Effector memory CD4-positive, alpha-beta T cell (primary cell): ENCODE data around the gene CCDC85A.

Source experiments
- DNase-seq, 3 donors: peaks; one replicate each; pipeline ENCODE4 v3.0.0-alpha.2; 2020
- H3K27ac ChIP-seq: 2 replicates; pipeline ENCODE4 v1.7.0; 2013; ENCODE audit warnings: mild to moderate bottlenecking, low read length, moderate library complexity; ENCODE audit not compliant: insufficient read depth, poor library complexity, severe bottlenecking
- H3K27me3 ChIP-seq: replicated peaks from 2 replicates; pipeline ENCODE4 v1.7.0; 2013; ENCODE audit warnings: mild to moderate bottlenecking, low read length; ENCODE audit not compliant: insufficient read depth, control insufficient read depth, poor library complexity, severe bottlenecking
- H3K36me3 ChIP-seq: 2 replicates; pipeline ENCODE4 v1.7.0; 2013; ENCODE audit warnings: mild to moderate bottlenecking, low read length, moderate library complexity; ENCODE audit not compliant: control insufficient read depth, insufficient read depth
- H3K4me1 ChIP-seq: 2 replicates; pipeline ENCODE4 v1.7.0; 2013; ENCODE audit warnings: low read length, mild to moderate bottlenecking; ENCODE audit not compliant: control insufficient read depth, insufficient read depth, poor library complexity, severe bottlenecking
- H3K4me3 ChIP-seq: 2 replicates; pipeline ENCODE4 v1.7.0; 2013; ENCODE audit warnings: low read length, low read depth, mild to moderate bottlenecking; ENCODE audit not compliant: insufficient read depth, poor library complexity, severe bottlenecking
- H3K9me3 ChIP-seq: 2 replicates; pipeline ENCODE4 v1.7.0; 2013; ENCODE audit warnings: mild to moderate bottlenecking, low read length, moderate library complexity; ENCODE audit not compliant: control insufficient read depth

CCDC85A gene

DNA sequence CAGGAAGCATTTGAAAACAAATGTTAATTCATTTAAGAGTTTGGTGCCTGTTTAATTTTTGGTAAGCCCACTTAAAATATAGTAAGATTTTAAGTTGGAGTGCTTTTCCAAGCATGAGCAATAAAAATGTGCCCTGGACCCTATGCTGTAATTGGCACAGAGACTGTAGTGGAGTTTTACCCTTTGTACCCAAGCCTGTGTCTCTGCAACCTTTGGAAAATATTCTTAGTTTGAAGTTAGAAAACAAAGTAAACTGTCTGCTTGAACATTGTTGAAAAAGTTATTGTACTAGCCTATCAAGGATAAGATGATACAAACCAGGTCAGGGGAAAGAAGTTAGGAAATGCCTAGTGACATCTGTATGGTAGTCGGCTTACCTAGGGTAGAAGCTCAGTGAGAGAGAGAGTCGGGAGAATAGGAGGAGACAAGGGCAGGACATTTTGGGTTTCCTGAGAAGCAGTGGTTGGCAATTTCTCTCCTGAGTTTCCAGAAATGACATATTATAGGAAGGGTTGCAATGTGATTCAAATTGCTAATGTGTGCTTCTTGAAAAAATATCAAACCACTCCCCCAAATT is 66.5 kb downstream of the CCDC85A start:
- no peaks in the 10 kb centered on the region for H3K9me3 ChIP-seq
- no peaks in the 10 kb centered on the region for H3K36me3 ChIP-seq
- no peaks in the 10 kb centered on the region for H3K27me3 ChIP-seq
- no peak overlapping the region for H3K4me3 ChIP-seq
- H3K27ac ChIP-seq, result no peak overlapping the region
- H3K4me1 ChIP-seq, result no peaks in the 10 kb centered on the region
- DNase-seq, result no peak

DNA sequence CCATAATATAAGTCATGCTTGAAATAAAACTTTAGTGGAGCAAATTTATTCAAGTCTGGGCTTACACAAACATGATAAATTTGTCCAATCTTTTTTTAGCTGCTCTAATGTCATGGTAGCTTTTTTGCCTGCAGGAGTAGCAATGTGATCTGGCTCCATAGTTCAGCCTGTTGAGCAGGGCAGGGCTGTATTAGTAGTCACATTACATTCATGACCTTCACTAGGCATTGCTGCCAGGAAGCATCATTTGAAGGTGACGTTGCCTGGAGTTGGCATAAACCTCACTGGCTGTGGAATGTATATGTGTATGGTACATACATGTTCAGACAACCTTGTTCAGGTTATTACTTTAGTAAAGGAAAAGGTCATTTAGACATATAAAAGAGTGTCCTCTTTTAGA is 76.6 kb downstream of the CCDC85A start:
- H3K27me3 ChIP-seq, result no peaks in the 10 kb centered on the region
- no peaks in the 10 kb centered on the region for H3K4me1 ChIP-seq
- DNase-seq, result no peak
- no peaks in the 10 kb centered on the region for H3K36me3 ChIP-seq
- H3K27ac ChIP-seq, result no peak overlapping the region
- H3K4me3 ChIP-seq, result no peak overlapping the region
- H3K9me3 ChIP-seq, result no peaks in the 10 kb centered on the region

DNA sequence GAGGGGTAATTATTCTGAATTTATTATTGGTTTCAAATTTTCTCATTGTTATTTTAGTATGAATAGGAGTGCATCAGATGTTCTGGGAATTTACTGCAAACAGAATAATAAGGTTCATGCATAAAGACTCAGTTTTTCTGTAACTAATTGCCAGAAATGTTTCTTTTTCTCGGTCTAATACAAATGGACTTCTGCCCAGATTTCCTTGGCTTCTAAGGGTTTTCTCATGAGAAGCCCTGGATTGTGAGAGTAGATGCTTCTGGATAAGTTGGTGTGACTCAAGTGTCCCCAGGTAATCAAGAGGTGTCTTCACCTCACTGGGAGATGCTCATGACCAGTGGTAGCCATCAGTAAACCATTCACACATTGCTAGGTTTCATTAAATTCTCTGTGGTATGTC is 78.5 kb downstream of the CCDC85A start:
- DNase-seq, result no peak
- Histone ChIP-seq H3K36me3 (no peaks in the 10 kb centered on the region), H3K9me3 (no peaks in the 10 kb centered on the region), H3K27me3 (no peaks in the 10 kb centered on the region), H3K4me1 (no peaks in the 10 kb centered on the region), H3K4me3 (no peak overlapping the region), H3K27ac (no peak overlapping the region)

DNA sequence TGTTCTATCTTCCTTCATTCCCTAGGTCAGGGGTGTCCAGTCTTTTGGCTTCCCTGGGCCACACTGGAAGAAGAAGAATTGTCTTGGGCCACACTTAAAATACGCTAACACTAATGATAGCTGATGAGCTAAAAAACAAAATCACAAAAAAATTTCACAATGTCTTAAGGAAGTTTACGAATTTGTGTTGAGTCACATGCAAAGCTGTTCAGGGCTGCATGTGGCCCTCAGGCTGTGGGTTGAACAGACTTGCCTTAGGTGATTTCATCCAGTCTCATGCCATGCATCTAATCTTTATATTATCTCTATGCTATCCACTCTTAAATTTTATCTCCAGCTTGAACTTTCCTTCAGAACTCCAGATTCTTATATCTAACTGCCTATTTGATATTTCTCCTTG is 80.1 kb downstream of the CCDC85A start:
- H3K27me3 ChIP-seq, result no peaks in the 10 kb centered on the region
- no peak overlapping the region for H3K4me3 ChIP-seq
- no peak for DNase-seq
- H3K9me3 ChIP-seq, result no peaks in the 10 kb centered on the region
- H3K4me1 ChIP-seq, result no peaks in the 10 kb centered on the region
- no peak overlapping the region for H3K27ac ChIP-seq
- H3K36me3 ChIP-seq, result no peaks in the 10 kb centered on the region

DNA sequence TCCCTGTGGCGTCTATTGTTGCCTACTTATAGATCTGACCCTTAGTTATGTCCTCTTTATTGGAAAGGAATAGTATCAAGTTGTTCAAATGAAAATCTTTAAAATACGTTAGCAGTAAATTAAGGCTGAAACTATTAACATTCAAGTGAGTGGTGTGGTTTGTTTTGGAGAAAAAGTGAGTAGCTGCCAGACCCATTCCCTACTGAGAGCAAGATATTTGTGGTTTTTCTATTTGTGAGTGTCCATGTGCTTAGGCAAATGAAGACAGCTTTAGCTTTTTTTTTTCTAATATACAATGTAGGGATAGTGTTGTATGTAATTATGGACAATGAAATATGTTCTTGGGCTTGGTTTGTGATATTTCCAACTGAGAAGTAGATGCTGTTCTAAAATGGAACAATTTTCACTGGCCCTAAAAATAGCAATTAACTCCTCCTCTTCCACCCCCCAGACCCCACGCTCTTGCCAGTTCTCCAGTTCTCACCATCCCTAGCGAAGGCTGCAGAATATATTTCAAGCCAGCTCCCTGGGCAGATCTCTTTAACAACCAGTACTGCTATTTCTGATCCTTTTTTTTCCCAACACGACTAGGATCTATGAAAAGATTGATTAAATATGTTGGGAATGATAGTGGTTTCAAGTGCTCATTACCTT is 83.1 kb downstream of the CCDC85A start:
- no peaks in the 10 kb centered on the region for H3K36me3 ChIP-seq
- H3K9me3 ChIP-seq, result no peaks in the 10 kb centered on the region
- no peak overlapping the region for H3K4me3 ChIP-seq
- no peak overlapping the region for H3K27ac ChIP-seq
- H3K27me3 ChIP-seq, result no peaks in the 10 kb centered on the region
- H3K4me1 ChIP-seq, result no peaks in the 10 kb centered on the region
- no peak for DNase-seq

DNA sequence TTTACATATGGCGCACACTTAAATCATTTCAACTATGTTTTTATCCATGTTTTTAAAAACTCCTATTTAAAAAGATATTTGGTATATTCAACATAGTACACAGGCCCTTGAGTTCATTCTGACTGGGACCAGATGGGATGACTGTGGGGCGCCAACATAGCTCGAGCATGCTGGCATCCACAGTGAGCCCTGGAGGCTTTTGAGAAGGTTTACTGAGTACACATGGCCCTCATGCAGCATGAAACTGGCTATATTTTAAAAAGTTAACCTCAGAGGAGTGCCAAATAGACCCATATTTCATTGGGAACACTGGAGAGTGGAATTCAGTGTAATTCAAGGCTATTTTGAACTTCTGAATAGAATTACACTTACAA is 83.6 kb downstream of the CCDC85A start:
- DNase-seq, result no peak
- no peaks in the 10 kb centered on the region for H3K4me1 ChIP-seq
- no peaks in the 10 kb centered on the region for H3K36me3 ChIP-seq

DNA sequence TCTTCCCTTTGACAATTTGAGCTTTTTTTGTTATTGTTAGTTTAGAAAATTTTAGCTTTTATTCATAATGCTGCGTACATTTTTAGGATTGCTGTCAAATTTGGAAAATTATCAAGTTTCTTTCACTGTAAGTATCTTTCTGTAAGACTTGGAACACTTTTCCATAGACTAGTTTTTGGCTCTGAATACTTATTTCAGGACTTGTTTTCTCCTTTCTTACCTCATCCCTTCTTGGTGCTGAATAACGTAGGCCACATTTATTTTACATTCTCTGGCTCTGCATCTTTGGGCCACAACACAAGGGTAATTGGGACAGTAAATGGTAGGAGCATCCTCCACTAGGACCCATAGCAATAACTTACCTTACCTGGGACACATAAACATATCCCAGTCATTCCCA is 85.1 kb downstream of the CCDC85A start:
- H3K9me3 ChIP-seq, result no peaks in the 10 kb centered on the region
- no peaks in the 10 kb centered on the region for H3K36me3 ChIP-seq
- no peaks in the 10 kb centered on the region for H3K4me1 ChIP-seq
- H3K27ac ChIP-seq, result no peak overlapping the region
- H3K27me3 ChIP-seq, result no peaks in the 10 kb centered on the region
- H3K4me3 ChIP-seq, result no peak overlapping the region
- DNase-seq, result no peak

More for the DNA sequence above, 83.6 kb downstream of the CCDC85A start:
- Histone ChIP-seq H3K9me3 (no peaks in the 10 kb centered on the region), H3K27me3 (no peaks in the 10 kb centered on the region), H3K27ac (no peak overlapping the region), H3K4me3 (no peak overlapping the region)

DNA sequence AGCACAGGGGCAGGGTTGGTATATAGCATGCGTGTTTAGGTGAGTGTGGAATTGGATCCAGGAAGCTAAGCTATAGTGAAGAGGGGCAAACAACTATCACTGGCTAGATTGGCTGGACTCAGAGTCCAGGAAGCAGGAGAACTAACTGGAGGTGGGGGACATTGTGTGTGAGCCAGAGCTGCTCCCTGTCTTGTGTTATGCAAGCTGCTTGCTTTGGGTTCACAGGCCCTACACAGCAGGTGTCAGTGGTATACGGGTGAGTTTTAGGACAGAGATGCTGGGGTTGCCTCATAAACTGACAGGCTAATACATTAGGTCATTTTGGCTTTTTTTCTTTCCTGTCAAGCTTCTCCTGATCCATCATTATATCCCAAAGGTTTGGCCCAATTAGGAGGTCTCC is 87.5 kb downstream of the CCDC85A start:
- no peaks in the 10 kb centered on the region for H3K27me3 ChIP-seq
- H3K4me1 ChIP-seq, result no peaks in the 10 kb centered on the region
- no peak overlapping the region for H3K27ac ChIP-seq
- H3K4me3 ChIP-seq, result no peak overlapping the region
- DNase-seq, result no peak
- no peaks in the 10 kb centered on the region for H3K9me3 ChIP-seq
- H3K36me3 ChIP-seq, result no peaks in the 10 kb centered on the region

DNA sequence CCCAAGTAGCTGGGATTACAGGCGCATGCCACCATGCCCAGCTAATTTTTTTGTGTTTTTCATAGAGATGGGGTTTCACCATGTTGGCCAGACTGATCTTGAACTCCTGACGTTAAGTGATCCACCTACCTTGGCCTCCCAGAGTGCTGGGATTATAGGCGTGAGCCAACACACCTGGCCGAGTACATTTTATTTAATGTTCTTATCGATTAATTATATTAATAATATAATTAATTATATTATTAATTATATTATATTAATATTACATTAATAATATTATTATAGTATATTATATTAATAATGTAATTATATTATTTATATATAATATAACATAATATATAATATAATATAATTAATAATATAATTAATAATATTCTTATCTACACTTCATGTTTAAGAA is 101.4 kb downstream of the CCDC85A start:
- Histone ChIP-seq H3K9me3 (no peaks in the 10 kb centered on the region), H3K27ac (no peak overlapping the region), H3K4me1 (no peaks in the 10 kb centered on the region), H3K36me3 (no peaks in the 10 kb centered on the region), H3K4me3 (no peak overlapping the region), H3K27me3 (no peaks in the 10 kb centered on the region)
- DNase-seq, result no peak

DNA sequence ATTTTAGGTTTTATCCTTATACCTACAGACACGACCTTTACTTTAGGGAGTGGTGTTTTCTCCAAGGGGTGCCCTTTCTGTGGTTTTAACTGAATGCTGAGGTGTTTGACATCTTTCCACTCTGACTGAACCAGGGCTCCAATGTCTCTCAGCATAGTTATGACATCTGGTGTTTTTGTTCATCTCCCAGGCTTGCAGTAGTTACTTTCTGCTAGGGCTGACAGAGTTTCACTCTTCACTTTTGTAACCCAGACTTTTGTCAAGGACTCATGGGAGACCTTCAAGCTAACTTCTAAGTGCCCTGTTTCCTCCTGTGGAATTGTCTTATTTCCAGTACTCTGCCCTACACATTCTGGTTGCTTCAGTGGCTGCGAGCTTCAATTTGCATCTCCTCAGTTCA is 103.1 kb downstream of the CCDC85A start:
- H3K27ac ChIP-seq, result no peak overlapping the region
- H3K27me3 ChIP-seq, result no peaks in the 10 kb centered on the region
- DNase-seq, result no peak
- no peaks in the 10 kb centered on the region for H3K9me3 ChIP-seq
- H3K4me1 ChIP-seq, result no peaks in the 10 kb centered on the region
- no peak overlapping the region for H3K4me3 ChIP-seq
- no peaks in the 10 kb centered on the region for H3K36me3 ChIP-seq
